ENCODE measurements around the gene CDH18. TPM values are rescaled to one million over a fixed set of nuclear protein-coding genes. Genes with fewer than 3 reads are reported as not detected.

CDH18 gene
- total RNA-seq, 1 donor from 2014 or later: not detected

DNA sequence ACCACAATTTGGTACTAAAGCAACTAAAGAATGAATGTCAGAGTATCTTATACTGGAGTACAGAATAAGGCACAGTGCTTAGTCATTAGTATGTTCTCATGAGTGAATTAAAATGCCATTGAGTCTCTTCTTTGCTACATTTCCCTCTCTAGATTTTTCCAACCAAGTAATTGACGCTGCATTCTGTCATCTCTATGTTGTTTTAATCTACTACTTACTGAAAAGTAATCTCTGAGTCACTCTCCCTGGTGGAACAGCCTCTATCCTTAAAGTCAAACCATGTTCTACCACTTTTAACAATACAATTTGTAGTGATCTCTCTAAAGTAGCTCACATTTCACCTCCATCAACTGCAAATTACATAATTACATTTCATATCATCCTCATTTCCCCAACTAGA is 495.1 kb downstream of the CDH18 start:
- intact Hi-C loops (cut with micrococcal nuclease): no loop called here

DNA sequence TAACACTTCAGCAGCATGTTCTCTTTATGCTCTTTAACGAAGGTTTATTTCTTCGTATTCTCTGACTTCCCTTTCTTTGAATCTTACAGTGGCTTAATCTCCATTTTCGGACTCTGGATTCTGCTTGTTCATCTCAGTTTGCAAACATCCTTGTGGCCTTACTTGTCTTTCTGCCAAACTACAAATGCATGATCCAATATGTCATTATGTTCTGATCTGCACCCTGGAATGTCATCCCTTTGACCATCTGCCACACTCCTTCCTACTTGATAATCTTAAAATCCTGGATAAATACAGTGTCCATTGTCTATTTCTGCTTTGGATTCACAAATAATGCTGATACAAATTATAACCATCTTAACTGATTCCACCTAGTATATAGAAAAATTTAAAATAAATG is 499.2 kb downstream of the CDH18 start:
- intact Hi-C loops (cut with micrococcal nuclease): no loop called here

DNA sequence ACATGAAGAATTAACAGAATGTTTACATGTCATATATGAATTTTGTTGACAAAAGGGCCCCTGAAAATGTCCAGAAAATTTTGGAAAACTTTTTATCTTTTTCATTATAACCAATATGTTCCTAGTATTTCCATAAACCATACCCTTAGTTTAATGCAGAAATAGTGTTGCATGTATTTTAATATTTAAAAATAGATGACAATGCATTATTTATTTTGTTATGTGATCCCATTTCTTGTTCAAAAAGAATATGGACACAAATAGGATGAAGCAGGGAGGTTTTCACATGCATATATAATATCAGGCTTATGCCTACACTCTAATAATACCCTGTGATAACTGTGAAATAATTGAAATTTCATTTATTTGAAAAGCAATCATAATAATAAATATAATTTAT is 500.5 kb downstream of the CDH18 start:
- intact Hi-C loops (cut with micrococcal nuclease): no loop called here

DNA sequence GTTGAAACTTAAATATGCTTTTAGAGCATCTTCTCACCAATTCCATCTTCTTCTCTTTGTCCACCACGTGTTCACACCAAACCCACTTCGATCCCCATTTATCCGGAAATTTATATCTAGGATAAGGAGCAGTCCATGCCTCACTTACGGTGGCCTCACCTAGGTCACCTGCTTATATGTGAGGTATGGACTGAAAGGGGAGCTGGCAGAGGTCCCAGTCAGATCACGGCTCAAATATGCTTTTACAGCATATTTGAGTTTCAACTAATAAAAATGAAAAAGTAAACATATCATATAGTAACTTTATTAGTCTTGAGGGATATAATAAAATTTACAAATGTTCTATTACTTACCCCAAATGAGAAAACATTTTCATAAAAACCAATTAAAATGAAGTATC is 508.4 kb downstream of the CDH18 start:
- intact Hi-C loops (cut with micrococcal nuclease): no loop called here

DNA sequence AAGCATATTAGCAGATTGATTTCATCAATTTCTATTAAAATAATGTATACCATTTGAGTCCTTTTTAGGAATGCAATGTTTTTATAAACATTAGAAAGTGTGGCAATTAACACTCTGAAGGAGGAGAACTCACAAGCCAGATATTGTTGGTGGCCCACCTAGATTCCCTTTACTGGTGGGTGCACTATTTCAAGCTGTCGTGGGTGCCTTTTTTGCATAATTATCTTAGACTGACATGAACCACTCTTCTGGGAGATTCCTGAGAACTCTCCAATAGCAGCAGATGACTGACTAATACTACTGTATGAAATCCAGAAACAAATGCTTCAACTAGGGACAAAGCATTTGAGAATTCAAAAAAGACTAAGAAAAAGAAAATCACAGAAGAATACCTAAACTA is 526.0 kb downstream of the CDH18 start:
- intact Hi-C loops (cut with micrococcal nuclease): no loop called here

DNA sequence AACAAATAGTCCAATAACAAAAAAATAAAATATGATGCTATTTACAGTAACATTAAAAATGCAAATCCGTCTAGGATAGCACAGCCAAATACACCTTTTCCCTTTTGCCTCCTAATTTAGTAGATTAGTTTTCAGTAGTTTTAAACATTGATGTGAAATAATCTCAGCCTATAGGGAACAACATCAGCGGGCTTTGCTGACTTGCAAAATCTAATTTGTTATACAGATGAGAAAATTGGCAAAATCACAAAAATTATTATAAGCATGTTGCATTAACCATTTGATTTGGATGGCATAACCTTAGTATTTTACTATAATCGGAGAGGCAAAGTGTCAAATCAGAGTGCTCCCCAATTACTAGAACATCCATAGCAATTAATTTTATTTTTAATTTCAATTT is 563.5 kb downstream of the CDH18 start:
- intact Hi-C loops (cut with micrococcal nuclease): no loop called here
